H9 (cell line): ENCODE results near the gene PEX14. TPM values are rescaled to one million over a fixed set of nuclear protein-coding genes. Genes with fewer than 3 reads are reported as not detected.

ENCODE experiments used
- DNase-seq: peaks from one replicate; pipeline ENCODE4 v3.0.0-alpha.2; 2017
- H2AFZ ChIP-seq: one replicate; pipeline ENCODE4 v1.6.1; 2013; ENCODE audit warnings: mild to moderate bottlenecking, low read length, control low read depth, moderate library complexity
- H2AK5ac ChIP-seq: 2 replicates; pipeline ENCODE4 v1.6.1; 2013; ENCODE audit warnings: low read length, control low read depth, mixed read lengths; ENCODE audit not compliant: insufficient read length
- H2BK120ac ChIP-seq: one replicate; pipeline ENCODE4 v1.6.1; 2013; ENCODE audit warnings: low read depth, mild to moderate bottlenecking, low read length, control low read depth, inconsistent platforms; ENCODE audit not compliant: poor library complexity, severe bottlenecking
- H2BK12ac ChIP-seq: 2 replicates; pipeline ENCODE4 v1.6.1; 2013; ENCODE audit warnings: low read length, control low read depth, mixed read lengths, low read depth; ENCODE audit not compliant: insufficient read length
- H2BK15ac ChIP-seq: 2 replicates; pipeline ENCODE4 v1.6.1; 2013; ENCODE audit warnings: low read depth, low read length, control low read depth
- H2BK20ac ChIP-seq: one replicate; pipeline ENCODE4 v1.6.1; 2013; ENCODE audit warnings: low read depth, mild to moderate bottlenecking, low read length, control low read depth, inconsistent platforms; ENCODE audit not compliant: poor library complexity, severe bottlenecking
- H2BK5ac ChIP-seq: 2 replicates; pipeline ENCODE4 v1.6.1; 2013; ENCODE audit warnings: low read length, control low read depth, mixed read lengths; ENCODE audit not compliant: insufficient read length
- H3K14ac ChIP-seq: 2 replicates; pipeline ENCODE4 v1.6.1; 2013; ENCODE audit warnings: low read length, control low read depth; ENCODE audit not compliant: insufficient read depth
- H3K18ac ChIP-seq: 2 replicates; pipeline ENCODE4 v1.6.1; 2013; ENCODE audit warnings: low read depth, mild to moderate bottlenecking, mixed read lengths, low read length, control low read depth; ENCODE audit not compliant: insufficient read length
- H3K23ac ChIP-seq: 2 replicates; pipeline ENCODE4 v1.6.1; 2013; ENCODE audit warnings: low read length, control low read depth, mixed read lengths, low read depth; ENCODE audit not compliant: insufficient read length
- H3K23me2 ChIP-seq: 2 replicates; pipeline ENCODE4 v1.6.1; 2013; ENCODE audit warnings: low read depth, mild to moderate bottlenecking, mixed read lengths, low read length, control low read depth; ENCODE audit not compliant: insufficient read length, poor library complexity, severe bottlenecking
- H3K27ac ChIP-seq: 2 replicates; pipeline ENCODE4 v1.5.1; 2013; ENCODE audit warnings: low read length, control low read depth, mixed read lengths, low read depth; ENCODE audit not compliant: insufficient read length
- H3K27me3 ChIP-seq: 2 replicates; pipeline ENCODE4 v1.6.1; 2013; ENCODE audit warnings: low read length, control low read depth, inconsistent platforms; ENCODE audit not compliant: insufficient read depth
- H3K4ac ChIP-seq: 2 replicates; pipeline ENCODE4 v1.6.1; 2013; ENCODE audit warnings: low read depth, mild to moderate bottlenecking, control low read depth, inconsistent platforms, low read length, moderate library complexity
- H3K4me1 ChIP-seq: 2 replicates; pipeline ENCODE4 v1.6.1; 2013; ENCODE audit warnings: low read length, control low read depth, inconsistent platforms; ENCODE audit not compliant: insufficient read depth
- H3K4me2 ChIP-seq: 2 replicates; pipeline ENCODE4 v1.6.1; 2013; ENCODE audit warnings: low read length, control low read depth, mixed read lengths; ENCODE audit not compliant: insufficient read length, insufficient read depth
- H3K56ac ChIP-seq: 2 replicates; pipeline ENCODE4 v1.6.1; 2013; ENCODE audit warnings: low read depth, mild to moderate bottlenecking, mixed read lengths, low read length, control low read depth; ENCODE audit not compliant: insufficient read length
- H3K79me1 ChIP-seq: 2 replicates; pipeline ENCODE4 v1.6.1; 2013; ENCODE audit warnings: low read depth, mild to moderate bottlenecking, moderate library complexity, low read length, control low read depth, inconsistent platforms; ENCODE audit not compliant: insufficient read depth, poor library complexity, severe bottlenecking
- H3K79me2 ChIP-seq: 2 replicates; pipeline ENCODE4 v1.6.1; 2013; ENCODE audit warnings: low read length, control low read depth, inconsistent platforms; ENCODE audit not compliant: insufficient read depth
- H3K9ac ChIP-seq: 2 replicates; pipeline ENCODE4 v1.6.1; 2013; ENCODE audit warnings: low read length, control low read depth, mixed read lengths; ENCODE audit not compliant: insufficient read length; ENCODE audit errors: extremely low read depth
- H3K9me3 ChIP-seq: one replicate; pipeline ENCODE4 v1.6.1; 2013; ENCODE audit warnings: low read depth, low read length, inconsistent platforms; ENCODE audit not compliant: control insufficient read depth
- H3T11ph ChIP-seq: one replicate; pipeline ENCODE4 v1.6.1; 2013; ENCODE audit warnings: mild to moderate bottlenecking, low read length, control low read depth, inconsistent platforms
- H4K20me1 ChIP-seq: one replicate; pipeline ENCODE4 v1.6.1; 2013; ENCODE audit not compliant: control insufficient read depth, insufficient read length, insufficient read depth
- H4K5ac ChIP-seq: 2 replicates; pipeline ENCODE4 v1.6.1; 2013; ENCODE audit warnings: low read depth, mild to moderate bottlenecking, mixed read lengths, low read length, control low read depth; ENCODE audit not compliant: insufficient read length
- H4K8ac ChIP-seq: replicated peaks from 2 replicates; pipeline ENCODE4 v1.6.1; 2013; ENCODE audit warnings: low read length, control low read depth, mixed read lengths, low read depth; ENCODE audit not compliant: insufficient read length
- H4K91ac ChIP-seq: 2 replicates; pipeline ENCODE4 v1.6.1; 2013; ENCODE audit warnings: low read depth, mild to moderate bottlenecking, moderate library complexity, mixed read lengths, low read length, control low read depth; ENCODE audit not compliant: insufficient read length
- H3K27ac Mint-ChIP-seq, 3 experiments: 2 replicates in 2 of 3; 3 replicates in 1 of 3; pipeline ENCODE4 v1.8.0; 2020 to 2021; ENCODE audit warnings: mixed read lengths in 3 of 3, mild to moderate bottlenecking in 1 of 3, moderate library complexity in 1 of 3
- H3K27me3 Mint-ChIP-seq: 2 replicates; pipeline ENCODE4 v1.8.0; 2021; ENCODE audit warnings: low read depth, mild to moderate bottlenecking, moderate library complexity, mixed read lengths
- H3K36me3 Mint-ChIP-seq, 3 experiments: 2 replicates in 2 of 3; 3 replicates in 1 of 3; pipeline ENCODE4 v1.8.0; 2020 to 2021; ENCODE audit warnings: low read depth in 3 of 3, mixed read lengths in 3 of 3; ENCODE audit not compliant: insufficient read depth in 1 of 3
- H3K4me1 Mint-ChIP-seq, 2 experiments: 2 replicates each; pipeline ENCODE4 v1.8.0; 2020; ENCODE audit warnings: mixed read lengths in 2 of 2
- H3K4me3 Mint-ChIP-seq, 2 experiments: 2 replicates in 1 of 2; 3 replicates in 1 of 2; pipeline ENCODE4 v1.8.0; 2020 to 2021; ENCODE audit warnings: mild to moderate bottlenecking in 2 of 2, mixed read lengths in 2 of 2, moderate library complexity in 1 of 2
- H3K9me3 Mint-ChIP-seq, 2 experiments: 2 replicates in 1 of 2; 3 replicates in 1 of 2; pipeline ENCODE4 v1.8.0; 2020; ENCODE audit warnings: mild to moderate bottlenecking in 2 of 2, mixed read lengths in 2 of 2, moderate library complexity in 1 of 2
- CTCF ChIP-seq: fragments of 200-600 bp; sonication (generic); conservative IDR thresholded peaks from 3 replicates; pipeline ENCODE4 v1.8.0; 2021; ENCODE audit warnings: antibody characterized with exemption, mild to moderate bottlenecking
- WGBS: extraction: QIAGEN DNeasy Blood & Tissue Kit; methylation state at CpG from one replicate; pipeline ENCODE4 v1.1.7; 2013; ENCODE audit warnings: missing lambda C conversion rate, low lambda C conversion rate, mixed read lengths; ENCODE audit not compliant: insufficient read length; ENCODE audit errors: extremely low coverage; 5-methylcytosine and 5-hydroxymethylcytosine counted together
- total RNA-seq: library from RNA; stranded (reverse); gene quantifications from 2 replicates; pipeline ENCODE4 v1.2.1, GENCODE V29; 2021

PEX14 gene
- total RNA-seq, 1 experiment from 2014 or later = 23.9 TPM

DNA sequence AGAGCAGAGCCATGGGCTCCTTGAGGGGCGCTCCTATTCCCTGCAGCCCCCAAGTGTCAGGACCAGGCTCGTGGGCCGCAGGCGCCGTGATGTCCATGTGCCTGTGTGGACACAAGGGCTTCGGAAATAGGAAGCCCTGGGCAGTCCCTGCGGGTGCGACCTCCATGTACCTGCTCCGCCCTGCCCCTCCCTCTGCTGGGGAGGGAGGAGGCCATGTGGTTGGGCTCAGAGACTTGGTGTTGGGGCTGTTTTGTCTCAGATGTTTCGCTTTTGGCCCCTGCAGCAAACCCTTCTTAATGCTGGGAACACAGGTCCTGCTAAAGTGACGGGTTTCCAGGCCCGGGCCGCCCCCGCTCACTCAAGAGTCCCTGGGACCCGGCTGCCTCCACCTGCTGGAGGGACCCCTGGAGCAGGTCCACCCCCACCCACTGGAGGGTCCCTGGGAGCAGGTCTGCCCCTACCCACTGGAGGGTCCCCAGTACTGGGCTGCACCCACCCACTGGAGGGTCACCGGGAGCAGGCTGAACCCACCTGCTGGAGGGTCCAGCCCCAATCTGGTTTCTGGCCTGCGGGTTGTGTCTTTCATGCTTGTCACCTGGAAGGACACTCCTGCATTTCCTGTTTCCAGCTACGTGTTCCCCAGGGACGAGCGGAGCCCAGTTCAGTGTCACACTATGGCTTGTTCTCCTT, 156.5 kb downstream of the PEX14 start:
- no peak for TF ChIP-seq CTCF
- Histone ChIP-seq H3K4me2 (no peak overlapping the region), H3K27ac (no peak overlapping the region), H2AK5ac (no peak overlapping the region), H4K91ac (no peak overlapping the region), H2BK120ac (no peak overlapping the region), H3K9ac (no peak overlapping the region), H3K27me3 (no peaks in the 10 kb centered on the region), H4K20me1 (no peaks in the 10 kb centered on the region), H3K23me2 (no peaks in the 10 kb centered on the region), H3K79me2 (no peaks in the 10 kb centered on the region), H2BK12ac (no peak overlapping the region), H3K79me1 (no peaks in the 10 kb centered on the region), H3K4ac (no peak overlapping the region), H4K8ac (no peak overlapping the region), H4K5ac (no peak overlapping the region), H3K18ac (no peak overlapping the region), H2BK15ac (no peak overlapping the region), H2BK5ac (no peak overlapping the region), H3K23ac (no peak overlapping the region), H3K56ac (no peak overlapping the region), H3K4me1 (no peaks in the 10 kb centered on the region; the same call in 1 of the 2 replicates), H3K14ac (no peak overlapping the region; the same call in 1 of the 2 replicates), H3T11ph (no peak overlapping the region), H2AFZ (no peak overlapping the region), H3K9me3 (no peaks in the 10 kb centered on the region), H2BK20ac (no peak overlapping the region)
- Mint-ChIP-seq H3K9me3 (no peaks in the 10 kb centered on the region), H3K27me3 (no peaks in the 10 kb centered on the region), H3K36me3 (peaks cover 3 to 6% (median 5%) of the 10 kb centered on the region in 3 experiments; a peak in 3 of 7 replicates), H3K4me1 (peaks cover 24 to 40% of the 10 kb centered on the region in 2 experiments), H3K27ac (no peak overlapping the region), H3K4me3 (no peak overlapping the region)
- DNase-seq = no peak
- no CpG with 5 or more reads among the region's 20 CpGs for WGBS
